ENCODE results near the gene KRT37.

GRCh38 chr17:41387670-41388069 lies 36.7 kb downstream of the KRT37 start:
- TF ChIP-seq CTCF (IDR thresholded peaks at IDR 0.05), result no peak
- no peak for TF ChIP-seq POLR2A (IDR thresholded peaks at IDR 0.05)

Data from thyroid gland (tissue), 4 donors.